Activated naive CD8-positive, alpha-beta T cell (primary cell): ENCODE measurements around the gene LHX6.

Experiments used
- H3K27ac Mint-ChIP-seq: one replicate; pipeline ENCODE4 v1.8.0; 2021; ENCODE audit warnings: mixed read lengths
- H3K27me3 Mint-ChIP-seq: one replicate; pipeline ENCODE4 v1.8.0; 2021; ENCODE audit warnings: mixed read lengths
- H3K36me3 Mint-ChIP-seq: one replicate; pipeline ENCODE4 v1.8.0; 2021; ENCODE audit warnings: mixed read lengths
- H3K4me1 Mint-ChIP-seq: one replicate; pipeline ENCODE4 v1.8.0; 2021; ENCODE audit warnings: low read depth, mixed read lengths
- H3K4me3 Mint-ChIP-seq: one replicate; pipeline ENCODE4 v1.8.0; 2021; ENCODE audit warnings: mild to moderate bottlenecking, mixed read lengths
- H3K9me3 Mint-ChIP-seq: one replicate; pipeline ENCODE4 v1.8.0; 2021; ENCODE audit warnings: low read depth, mixed read lengths

The LHX6 gene

DNA sequence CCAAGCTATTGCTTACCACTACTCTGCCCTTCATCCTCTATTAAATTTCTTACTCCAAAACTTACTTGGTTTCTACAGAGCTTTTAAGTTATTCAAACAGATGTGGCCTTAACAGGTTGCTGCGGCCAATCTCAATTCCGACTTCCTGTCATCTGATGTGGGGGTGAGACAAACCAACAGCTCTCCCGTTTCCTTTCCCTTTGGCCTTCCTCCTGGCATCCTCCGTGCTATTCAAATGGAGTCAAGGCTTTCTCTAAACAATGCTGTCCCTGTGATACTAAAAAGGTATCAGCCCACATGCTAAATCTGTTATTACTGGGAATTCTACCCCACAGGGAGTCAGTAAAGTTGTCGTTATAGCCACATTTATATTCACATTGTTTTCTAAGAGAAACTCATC, 24.0 kb upstream of the LHX6 start:
- no peak overlapping the region for H3K4me3 Mint-ChIP-seq
- H3K4me1 Mint-ChIP-seq = peaks cover 10% of the 10 kb centered on the region
- no peaks in the 10 kb centered on the region for H3K27me3 Mint-ChIP-seq
- peaks cover 7% of the 10 kb centered on the region for H3K36me3 Mint-ChIP-seq
- H3K27ac Mint-ChIP-seq = no peak overlapping the region
- H3K9me3 Mint-ChIP-seq = no peaks in the 10 kb centered on the region

DNA sequence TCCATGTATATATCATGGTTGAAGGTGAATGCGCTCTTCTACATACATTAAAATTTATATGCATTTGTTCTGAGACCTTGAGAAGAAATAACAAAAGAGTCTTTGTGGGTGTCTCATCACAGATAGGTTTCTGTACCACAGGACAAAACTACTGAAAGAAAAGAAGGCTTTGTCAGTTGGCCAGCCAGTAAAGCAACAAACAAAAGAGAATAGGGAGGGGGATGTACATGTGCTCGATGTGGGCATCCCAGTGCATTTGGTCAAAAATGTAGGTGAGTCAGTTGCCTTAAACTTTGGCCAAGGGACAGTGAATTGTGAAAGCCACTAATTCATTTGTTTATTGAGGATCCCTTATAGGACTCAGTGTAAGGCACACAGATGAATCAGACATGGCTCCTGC, 22.6 kb upstream of the LHX6 start:
- Mint-ChIP-seq H3K9me3 (no peaks in the 10 kb centered on the region), H3K4me1 (peaks cover 4% of the 10 kb centered on the region), H3K4me3 (no peak overlapping the region), H3K36me3 (peaks cover 4% of the 10 kb centered on the region), H3K27ac (no peak overlapping the region), H3K27me3 (no peaks in the 10 kb centered on the region)

DNA sequence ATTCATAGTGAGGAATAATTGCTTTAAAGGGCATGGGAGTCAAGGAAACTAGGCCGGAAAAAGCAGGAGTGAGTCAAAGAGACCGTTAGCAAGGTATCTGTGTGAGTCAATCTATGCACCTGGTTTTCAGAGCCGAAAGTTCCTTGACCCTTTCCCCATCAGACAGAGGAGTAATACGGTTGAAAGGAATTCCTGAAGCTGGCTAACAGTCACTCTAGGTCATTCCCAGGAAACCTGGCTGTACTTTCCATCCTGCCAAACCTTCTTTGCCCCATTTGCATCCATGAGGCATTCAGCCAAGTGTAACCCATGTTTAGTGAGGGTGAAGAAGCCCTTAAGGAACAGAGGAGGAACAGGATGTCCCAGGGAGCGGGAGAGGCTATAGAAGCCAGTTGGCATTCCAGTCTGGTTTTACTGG, 19.7 kb upstream of the LHX6 start:
- H3K27ac Mint-ChIP-seq = no peak overlapping the region
- peaks cover 1% of the 10 kb centered on the region for H3K4me1 Mint-ChIP-seq
- no peaks in the 10 kb centered on the region for H3K9me3 Mint-ChIP-seq
- H3K36me3 Mint-ChIP-seq = peaks cover 9% of the 10 kb centered on the region
- H3K4me3 Mint-ChIP-seq = no peak overlapping the region
- H3K27me3 Mint-ChIP-seq = no peaks in the 10 kb centered on the region

DNA sequence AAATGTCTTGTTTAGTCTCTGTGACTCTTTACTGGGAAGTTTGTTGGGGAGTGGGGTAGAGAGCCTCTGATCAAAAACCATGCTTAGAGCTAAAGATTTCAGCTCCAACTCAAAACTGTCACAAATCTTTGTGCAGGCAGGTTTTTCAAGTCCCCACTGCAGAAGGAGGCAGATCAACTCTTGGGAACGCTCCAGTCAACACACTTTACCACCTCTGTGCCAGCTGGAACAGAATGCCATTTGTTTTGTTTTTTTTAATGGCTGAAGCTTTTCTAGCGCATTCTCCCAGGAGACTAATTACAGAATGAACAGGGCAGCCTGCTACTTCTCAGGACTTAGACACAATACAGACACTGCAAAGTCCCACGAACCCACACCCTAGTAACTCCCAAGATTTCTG, 17.9 kb upstream of the LHX6 start:
- H3K27me3 Mint-ChIP-seq = no peaks in the 10 kb centered on the region
- no peaks in the 10 kb centered on the region for H3K4me1 Mint-ChIP-seq
- H3K27ac Mint-ChIP-seq = no peak overlapping the region
- H3K4me3 Mint-ChIP-seq = no peak overlapping the region
- no peaks in the 10 kb centered on the region for H3K9me3 Mint-ChIP-seq
- peaks cover 12% of the 10 kb centered on the region for H3K36me3 Mint-ChIP-seq

DNA sequence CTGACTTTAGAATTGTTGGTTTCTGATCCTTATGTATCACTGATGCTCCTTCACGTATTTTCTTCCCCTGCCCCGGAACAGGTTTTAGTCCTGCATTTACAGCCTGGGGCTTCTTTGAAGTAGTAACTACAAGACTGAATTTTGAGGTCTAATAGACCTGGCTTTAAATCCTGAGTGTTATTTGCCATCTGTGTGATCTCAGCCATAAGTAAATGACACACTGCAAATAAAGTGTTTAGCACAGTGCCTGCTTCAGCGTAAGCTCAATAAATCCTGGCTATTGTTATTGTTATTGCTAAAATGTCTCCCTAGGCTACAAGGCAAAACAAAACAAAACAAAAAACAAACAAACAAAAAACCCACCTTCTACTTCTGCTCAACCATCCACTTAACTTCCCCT, 15.6 kb upstream of the LHX6 start:
- H3K9me3 Mint-ChIP-seq = no peaks in the 10 kb centered on the region
- no peak overlapping the region for H3K27ac Mint-ChIP-seq
- H3K4me3 Mint-ChIP-seq = no peak overlapping the region
- H3K27me3 Mint-ChIP-seq = no peaks in the 10 kb centered on the region
- no peaks in the 10 kb centered on the region for H3K4me1 Mint-ChIP-seq
- H3K36me3 Mint-ChIP-seq = peaks cover 15% of the 10 kb centered on the region

DNA sequence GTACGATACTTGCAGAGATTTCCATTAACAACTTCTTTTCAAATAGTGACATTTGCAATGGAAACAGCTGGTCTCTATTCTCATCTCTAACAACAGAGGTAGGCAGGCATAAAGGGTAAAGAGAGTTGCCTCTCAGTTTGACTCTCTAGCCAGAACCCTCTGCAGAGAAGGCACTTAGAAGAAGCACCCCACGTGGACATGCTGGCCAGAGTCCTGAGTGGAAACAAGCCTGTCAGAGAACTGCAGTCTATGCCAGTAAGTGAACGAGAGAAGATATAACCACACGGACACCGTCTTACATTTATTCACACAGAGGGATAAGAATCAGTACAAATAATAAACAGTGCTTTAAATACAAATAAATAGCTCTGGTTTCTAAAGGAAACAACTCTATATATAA, 11.0 kb upstream of the LHX6 start:
- Mint-ChIP-seq H3K27me3 (no peaks in the 10 kb centered on the region), H3K9me3 (no peaks in the 10 kb centered on the region), H3K4me1 (no peaks in the 10 kb centered on the region), H3K4me3 (no peak overlapping the region), H3K36me3 (peaks cover 12% of the 10 kb centered on the region), H3K27ac (no peak overlapping the region)

DNA sequence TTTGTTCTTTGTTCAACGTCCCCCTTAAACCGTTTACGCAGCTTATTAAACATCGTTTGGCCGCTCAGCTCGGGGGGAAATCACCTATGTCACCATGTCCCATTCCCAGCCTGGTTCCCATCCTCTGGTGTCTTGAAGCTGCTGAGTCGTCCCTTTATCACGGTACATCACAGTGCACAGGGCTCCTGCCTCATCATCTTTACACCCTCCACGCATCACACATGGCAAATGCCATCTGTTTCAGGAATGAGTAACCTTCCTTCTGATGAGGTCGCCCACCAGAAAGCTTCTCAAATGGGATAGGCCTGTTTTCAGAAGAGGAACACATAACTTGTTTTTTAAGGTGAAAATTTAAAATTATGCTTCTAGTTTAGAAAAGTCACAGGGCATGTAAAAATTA, 7.9 kb upstream of the LHX6 start:
- Mint-ChIP-seq H3K4me3 (no peak overlapping the region), H3K27me3 (no peaks in the 10 kb centered on the region), H3K4me1 (no peaks in the 10 kb centered on the region), H3K9me3 (no peaks in the 10 kb centered on the region), H3K27ac (no peak overlapping the region), H3K36me3 (peaks cover 8% of the 10 kb centered on the region)

DNA sequence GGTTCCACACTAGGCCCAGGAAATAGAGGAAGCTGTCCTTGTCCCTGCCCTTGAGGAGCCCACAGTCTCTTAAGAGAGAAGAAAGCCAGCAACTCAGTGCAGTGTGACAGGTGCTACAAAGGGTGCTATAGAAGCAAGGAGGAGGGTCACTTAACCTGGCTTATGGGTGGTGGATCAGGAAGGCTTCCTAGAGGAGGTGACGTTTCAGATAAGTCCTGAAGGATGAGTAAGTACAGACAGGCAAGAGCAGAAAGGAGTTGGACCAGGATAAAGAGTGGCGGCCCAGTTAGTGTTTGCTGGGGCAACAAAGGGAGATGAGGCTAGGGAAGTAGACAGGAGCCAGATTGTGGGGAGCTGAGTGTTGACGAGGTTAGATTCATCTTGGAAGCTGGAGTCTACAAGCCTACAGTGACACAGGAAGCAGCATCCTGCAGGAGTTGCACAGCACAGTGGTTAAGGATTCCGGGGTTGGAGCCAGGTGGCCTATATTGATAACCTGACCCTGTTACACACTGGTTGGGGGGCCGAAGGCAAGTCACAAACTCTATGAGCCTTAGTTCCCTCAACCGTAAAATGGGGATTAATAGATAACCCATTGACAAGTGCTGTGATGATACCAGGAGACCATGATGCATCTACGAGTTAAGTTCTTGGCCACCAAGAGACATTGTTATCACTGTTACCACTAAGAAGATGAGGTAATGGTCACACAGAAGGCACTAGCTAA, 5.4 kb upstream of the LHX6 start:
- Mint-ChIP-seq H3K27ac (no peak overlapping the region), H3K36me3 (peaks cover 2% of the 10 kb centered on the region), H3K9me3 (no peaks in the 10 kb centered on the region), H3K4me3 (no peak overlapping the region), H3K27me3 (no peaks in the 10 kb centered on the region), H3K4me1 (no peaks in the 10 kb centered on the region)

DNA sequence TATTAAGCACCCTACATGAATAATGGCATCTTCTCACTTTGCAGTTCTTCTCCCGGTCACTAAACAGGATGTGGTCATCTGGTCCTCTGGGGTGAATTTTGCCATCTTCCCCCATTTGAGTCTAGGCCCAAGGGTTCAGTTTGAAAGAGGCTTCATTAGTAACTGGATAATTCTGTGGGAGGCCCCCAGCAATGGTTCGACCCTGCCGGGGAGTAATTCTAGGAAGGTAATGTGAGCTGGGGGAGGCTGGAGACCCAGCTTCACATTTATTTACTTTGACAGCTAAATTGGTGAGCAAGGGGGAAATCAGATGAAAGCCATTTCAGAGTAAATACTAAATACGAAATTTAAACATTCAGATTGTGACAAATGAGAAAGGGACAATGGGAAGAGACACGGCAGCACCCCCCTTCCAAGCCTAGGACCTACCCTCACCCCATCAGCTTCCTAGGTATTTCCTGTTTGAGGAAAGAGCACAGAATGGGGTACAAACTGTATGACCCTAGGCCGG, 4.1 kb upstream of the LHX6 start:
- no peaks in the 10 kb centered on the region for H3K9me3 Mint-ChIP-seq
- no peaks in the 10 kb centered on the region for H3K27me3 Mint-ChIP-seq
- no peaks in the 10 kb centered on the region for H3K4me1 Mint-ChIP-seq
- no peak overlapping the region for H3K27ac Mint-ChIP-seq
- H3K36me3 Mint-ChIP-seq = no peaks in the 10 kb centered on the region
- H3K4me3 Mint-ChIP-seq = no peak overlapping the region

DNA sequence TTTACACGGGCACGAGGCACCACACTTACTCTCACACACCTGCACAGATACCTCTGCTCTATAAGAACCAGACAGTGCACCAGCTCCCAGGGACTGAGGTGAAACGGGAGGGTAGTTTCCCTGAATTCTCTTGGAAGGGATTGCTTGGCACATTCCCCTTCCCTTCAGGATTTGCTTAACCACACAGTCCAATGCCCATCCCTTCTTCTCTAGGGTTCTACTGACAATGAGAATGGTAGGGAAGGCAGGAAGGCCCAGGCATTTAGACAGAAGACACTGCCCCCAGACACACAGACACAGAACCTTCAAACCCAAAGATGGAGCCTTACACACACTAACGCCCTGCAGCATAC, 704 bp upstream of the LHX6 start:
- no peak overlapping the region for H3K27ac Mint-ChIP-seq
- H3K27me3 Mint-ChIP-seq = peaks cover 15% of the 10 kb centered on the region
- H3K4me1 Mint-ChIP-seq = peaks cover 5% of the 10 kb centered on the region
- H3K4me3 Mint-ChIP-seq = no peak overlapping the region
- no peaks in the 10 kb centered on the region for H3K36me3 Mint-ChIP-seq
- no peaks in the 10 kb centered on the region for H3K9me3 Mint-ChIP-seq

DNA sequence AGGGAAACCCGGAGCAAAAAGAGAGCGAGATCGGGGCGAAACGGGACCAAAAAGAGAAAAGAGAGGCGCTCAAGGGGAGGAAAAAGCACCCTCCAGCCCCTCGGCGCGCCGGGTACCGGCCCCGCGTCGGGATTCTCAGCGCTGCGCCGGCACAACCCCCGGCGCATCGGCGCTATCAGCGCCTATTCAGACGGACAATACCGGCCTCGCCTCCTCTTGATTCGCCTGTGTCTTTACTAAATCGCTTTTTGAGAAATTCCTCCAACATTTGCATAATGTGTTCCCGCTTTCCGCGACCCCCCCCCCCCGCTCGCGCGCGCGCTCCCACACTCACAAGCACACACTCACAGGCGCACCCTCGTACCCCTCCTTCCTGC, 578 bp downstream of the LHX6 start:
- Mint-ChIP-seq H3K27ac (no peak overlapping the region), H3K27me3 (peaks cover 19% of the 10 kb centered on the region), H3K36me3 (no peaks in the 10 kb centered on the region), H3K4me1 (peaks cover 5% of the 10 kb centered on the region), H3K9me3 (no peaks in the 10 kb centered on the region), H3K4me3 (peak overlapping the region; percentile 53)

DNA sequence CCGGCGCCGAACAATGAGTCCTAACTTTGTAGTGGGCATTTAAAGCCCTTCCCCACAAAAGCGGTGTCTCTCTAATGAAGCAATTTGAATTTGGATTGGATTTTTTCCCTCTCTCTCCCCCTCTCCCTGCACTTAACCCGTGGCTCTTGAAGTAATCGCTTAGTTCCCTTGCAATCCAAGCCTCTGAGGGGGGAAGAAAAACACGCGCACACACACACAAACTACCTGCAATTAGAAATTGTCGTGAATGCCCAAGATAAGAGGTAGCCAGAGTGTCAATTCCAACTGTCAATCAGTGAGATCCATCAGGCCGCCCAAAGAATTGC, 1.2 kb downstream of the LHX6 start:
- H3K4me1 Mint-ChIP-seq = peaks cover 8% of the 10 kb centered on the region
- no peak overlapping the region for H3K27ac Mint-ChIP-seq
- no peaks in the 10 kb centered on the region for H3K36me3 Mint-ChIP-seq
- no peaks in the 10 kb centered on the region for H3K9me3 Mint-ChIP-seq
- peak overlapping the region; percentile 44 for H3K4me3 Mint-ChIP-seq
- peaks cover 23% of the 10 kb centered on the region for H3K27me3 Mint-ChIP-seq

DNA sequence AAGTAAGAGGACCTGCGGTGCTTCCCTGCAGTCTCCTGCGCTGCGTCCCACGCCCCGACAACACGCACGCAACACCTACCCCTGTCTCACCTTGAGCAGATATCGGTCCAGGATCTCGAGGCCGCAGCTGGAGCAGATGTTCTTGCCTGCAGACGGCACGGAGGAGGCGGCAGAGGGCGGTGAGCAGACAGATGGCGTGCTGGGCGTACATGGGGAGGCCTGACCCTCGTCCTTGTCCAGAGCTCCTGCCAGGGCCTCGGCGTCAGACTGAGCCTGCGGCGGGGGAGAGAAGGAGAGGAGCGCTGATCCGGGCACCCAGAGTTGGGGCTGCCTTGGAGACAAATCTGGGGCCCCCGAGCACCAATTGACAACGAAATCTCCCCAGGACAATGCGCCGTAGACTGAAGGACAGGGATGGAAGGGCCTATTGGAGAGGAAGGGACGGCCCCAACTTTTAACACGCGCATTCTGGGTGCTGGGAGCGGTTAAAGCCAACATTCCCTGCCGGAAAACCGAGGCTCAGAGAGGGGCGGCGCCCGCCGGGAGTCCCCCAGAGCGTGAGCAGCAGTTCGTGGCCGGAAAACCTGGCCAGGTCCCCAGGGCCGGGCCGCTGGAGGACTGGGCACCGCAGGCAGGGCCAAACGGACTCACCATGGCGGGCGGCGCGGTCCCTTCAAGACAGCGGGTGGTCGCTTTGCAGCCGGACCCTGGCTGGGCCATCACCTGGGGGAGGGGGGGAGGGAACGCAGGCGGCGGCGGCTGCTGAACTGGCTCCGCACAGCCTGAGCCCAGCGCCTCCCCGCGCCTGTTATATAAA, 1.8 kb downstream of the LHX6 start:
- H3K27me3 Mint-ChIP-seq = peaks cover 29% of the 10 kb centered on the region

DNA sequence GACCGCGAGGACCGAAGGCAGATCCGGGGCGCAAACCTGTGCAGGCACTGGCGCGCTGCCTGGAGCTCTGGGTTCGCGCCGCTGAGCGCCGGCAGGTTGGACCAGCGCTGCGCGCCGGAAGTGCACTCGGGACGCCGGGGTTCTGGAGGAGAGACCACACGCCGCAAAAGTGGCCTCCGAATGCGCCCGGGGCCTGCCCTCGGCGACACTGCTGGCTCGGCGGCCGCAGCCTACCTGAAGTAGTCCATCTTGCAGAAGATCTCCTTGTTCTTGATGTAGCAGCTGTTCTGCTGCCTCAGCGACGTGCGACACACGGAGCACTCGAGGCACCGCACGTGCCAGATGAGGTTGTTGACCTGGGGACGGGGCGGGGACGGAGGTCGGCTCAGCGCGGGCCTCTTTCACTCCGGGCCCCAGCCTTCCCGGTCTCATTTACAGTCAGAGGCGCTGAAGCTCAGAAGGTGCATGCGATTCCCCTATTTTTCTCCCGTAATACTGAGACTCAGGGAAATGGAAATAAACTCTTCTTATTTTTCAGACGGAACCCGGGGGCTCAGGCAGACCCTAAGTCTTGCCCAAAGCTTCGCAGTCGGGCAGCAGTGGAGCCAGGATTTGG, 2.5 kb downstream of the LHX6 start:
- Mint-ChIP-seq H3K4me1 (peaks cover 10% of the 10 kb centered on the region), H3K4me3 (no peak overlapping the region)

More for the DNA sequence above, 1.8 kb downstream of the LHX6 start:
- Mint-ChIP-seq H3K4me1 (peaks cover 8% of the 10 kb centered on the region), H3K9me3 (no peaks in the 10 kb centered on the region), H3K4me3 (peak overlapping the region; percentile 8), H3K36me3 (no peaks in the 10 kb centered on the region), H3K27ac (no peak overlapping the region)

DNA sequence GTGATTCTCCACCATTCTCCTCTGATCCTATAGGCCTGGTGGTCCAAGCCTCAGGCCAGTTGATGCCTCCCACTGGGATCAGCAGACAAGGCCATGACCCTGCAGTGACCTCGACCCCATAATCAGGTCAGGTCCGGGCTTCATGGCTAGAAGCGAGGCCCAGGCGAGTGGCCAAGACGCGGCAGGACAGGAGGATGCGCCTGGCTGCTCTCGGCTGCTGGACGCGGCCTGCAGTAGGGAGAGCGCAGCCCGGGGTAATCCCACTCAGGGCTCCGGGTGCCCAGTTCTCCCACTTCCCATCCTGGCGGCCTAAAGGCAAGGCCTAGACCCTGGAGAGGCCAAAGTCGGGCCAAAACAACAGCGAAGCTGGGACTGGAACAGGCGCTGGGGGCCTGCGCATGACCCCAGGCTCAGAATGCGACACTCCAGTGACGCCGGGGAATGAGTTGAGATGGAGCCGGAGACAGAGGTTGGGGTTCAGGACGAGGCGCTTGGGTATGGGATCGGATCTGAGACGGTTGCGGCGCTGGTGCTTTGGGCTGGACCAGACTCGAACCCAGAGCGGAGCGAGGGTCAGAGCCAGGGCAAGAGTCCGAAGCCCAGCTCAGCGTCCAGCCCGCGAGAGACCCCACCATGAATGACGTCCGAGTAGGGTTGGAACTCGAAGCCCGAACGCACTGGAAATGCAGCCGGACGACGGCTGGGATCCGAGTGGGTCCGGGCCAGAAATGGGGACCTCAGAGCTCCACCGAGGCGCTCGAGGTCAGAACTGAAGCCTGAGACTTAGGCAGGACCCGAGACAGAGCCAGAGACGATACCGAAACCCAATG, 3.2 kb downstream of the LHX6 start:
- H3K9me3 Mint-ChIP-seq = no peaks in the 10 kb centered on the region
- no peaks in the 10 kb centered on the region for H3K36me3 Mint-ChIP-seq
- peaks cover 10% of the 10 kb centered on the region for H3K4me1 Mint-ChIP-seq
- peaks cover 30% of the 10 kb centered on the region for H3K27me3 Mint-ChIP-seq
- H3K27ac Mint-ChIP-seq = no peak overlapping the region
- no peak overlapping the region for H3K4me3 Mint-ChIP-seq

More for the DNA sequence above, 2.5 kb downstream of the LHX6 start:
- Mint-ChIP-seq H3K36me3 (no peaks in the 10 kb centered on the region), H3K27me3 (peaks cover 30% of the 10 kb centered on the region), H3K9me3 (no peaks in the 10 kb centered on the region), H3K27ac (no peak overlapping the region)
